Fibroblast of gingiva (primary cell): ENCODE results near the gene ATF2.

Experiments used
- DNase-seq: peaks from one replicate; pipeline ENCODE4 v3.0.0-alpha.2; 2011; ENCODE audit warnings: low read depth

Gene ATF2, protein sequence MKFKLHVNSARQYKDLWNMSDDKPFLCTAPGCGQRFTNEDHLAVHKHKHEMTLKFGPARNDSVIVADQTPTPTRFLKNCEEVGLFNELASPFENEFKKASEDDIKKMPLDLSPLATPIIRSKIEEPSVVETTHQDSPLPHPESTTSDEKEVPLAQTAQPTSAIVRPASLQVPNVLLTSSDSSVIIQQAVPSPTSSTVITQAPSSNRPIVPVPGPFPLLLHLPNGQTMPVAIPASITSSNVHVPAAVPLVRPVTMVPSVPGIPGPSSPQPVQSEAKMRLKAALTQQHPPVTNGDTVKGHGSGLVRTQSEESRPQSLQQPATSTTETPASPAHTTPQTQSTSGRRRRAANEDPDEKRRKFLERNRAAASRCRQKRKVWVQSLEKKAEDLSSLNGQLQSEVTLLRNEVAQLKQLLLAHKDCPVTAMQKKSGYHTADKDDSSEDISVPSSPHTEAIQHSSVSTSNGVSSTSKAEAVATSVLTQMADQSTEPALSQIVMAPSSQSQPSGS

GRCh38 chr2:175167792-175168563 lies at the start of gene ATF2:
TSS of gene ATF2 (minus strand) at chr2:175168203. CDS start at chr2:175136443, 31,760 bp downstream.
- DNase-seq, result peak; percentile 100

DNA sequence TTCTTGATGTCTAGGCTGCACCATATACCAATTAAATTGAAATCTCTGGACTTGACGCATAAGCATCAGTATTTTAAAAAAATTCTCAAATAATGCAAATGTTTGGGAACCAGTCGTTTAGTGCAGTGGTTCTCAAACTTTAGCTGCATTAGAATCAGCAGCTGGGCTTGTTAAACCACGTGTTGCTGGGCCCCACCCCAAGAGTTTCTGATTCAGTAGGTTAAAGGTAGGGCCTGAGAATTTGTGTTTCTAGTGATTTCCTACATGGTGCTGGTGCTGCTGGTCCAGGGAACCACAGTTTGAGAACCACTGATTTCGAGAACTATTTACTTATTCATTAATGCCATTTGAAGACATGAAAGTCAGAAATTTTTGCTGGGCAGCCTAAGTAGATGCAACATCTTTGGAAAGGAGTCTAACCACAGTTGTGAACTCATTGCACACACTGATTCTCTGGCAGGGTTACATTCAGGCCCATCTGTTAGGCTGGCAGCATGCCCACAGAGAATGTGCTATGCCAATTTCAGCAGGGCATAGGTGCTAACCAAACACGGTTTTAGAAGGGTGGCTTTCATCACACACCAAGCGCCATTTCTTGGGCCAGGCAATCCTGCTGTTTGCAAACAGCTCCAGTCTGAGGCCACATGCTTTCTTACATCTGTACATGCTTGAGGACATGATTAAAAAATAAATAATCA lies 39.9 kb upstream of the ATF2 start:
- peak; percentile 40 for DNase-seq

GRCh38 chr2:175206866-175207265 lies 38.9 kb upstream of the ATF2 start:
- DNase-seq, result no peak

DNA sequence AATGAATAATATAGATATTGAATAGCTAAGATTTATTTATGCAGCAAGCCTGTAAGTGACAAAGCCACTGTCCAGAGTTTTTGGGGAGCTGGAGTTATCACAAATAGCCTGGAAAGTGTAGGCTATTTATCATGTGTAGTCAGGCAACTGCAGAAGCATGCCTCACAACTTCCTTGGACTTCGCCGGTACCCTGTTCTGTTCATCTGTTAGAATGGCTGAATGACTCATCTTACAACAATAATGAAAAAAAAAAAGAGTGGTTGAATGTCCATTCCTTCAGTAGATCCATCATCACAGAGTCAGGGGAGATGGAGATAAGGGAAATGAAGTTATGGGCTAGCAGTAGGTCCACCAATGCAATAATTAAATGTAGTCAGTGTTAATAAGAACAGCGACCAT lies 37.5 kb upstream of the ATF2 start:
- DNase-seq, result no peak

DNA sequence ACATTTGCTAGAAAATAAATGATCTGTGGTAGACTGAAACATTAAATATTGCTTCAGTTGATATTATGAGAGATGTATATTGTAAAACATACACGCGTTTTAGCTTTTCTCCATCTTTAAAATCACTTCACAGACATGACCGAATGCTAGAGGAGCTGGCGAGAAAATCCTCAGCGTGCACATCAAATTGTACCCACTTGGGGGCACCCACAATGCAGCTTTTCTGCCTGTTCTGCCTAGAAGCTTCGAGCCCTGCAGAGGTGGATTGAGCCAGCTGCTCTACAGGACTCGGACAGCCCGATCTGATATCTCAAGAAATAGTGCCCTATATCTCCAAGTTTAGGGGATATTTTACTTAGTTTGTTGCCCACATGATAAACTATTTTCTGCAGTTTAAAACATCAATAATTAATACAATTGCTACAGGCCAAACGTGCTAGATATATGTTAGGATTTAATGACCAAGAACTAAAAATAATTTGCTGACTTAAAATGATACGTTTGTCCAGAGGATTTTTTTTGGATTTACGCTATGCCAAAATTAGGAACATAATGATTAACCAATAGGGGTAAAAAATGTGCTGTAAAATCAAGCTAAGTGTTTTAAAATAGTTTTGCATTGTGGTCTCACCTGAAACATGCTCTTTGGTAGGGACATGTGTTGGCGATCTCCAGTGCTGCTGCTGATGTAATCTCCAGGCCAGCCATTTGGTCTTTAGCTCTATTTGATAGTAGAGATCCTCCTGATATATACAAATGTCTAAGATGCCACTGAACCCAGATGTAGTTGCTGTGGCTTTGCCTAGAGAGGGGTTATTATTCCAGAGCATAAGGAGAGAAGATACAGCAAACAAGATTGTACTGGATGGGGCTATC lies 35.9 kb upstream of the ATF2 start:
- DNase-seq, result peak; percentile 41

DNA sequence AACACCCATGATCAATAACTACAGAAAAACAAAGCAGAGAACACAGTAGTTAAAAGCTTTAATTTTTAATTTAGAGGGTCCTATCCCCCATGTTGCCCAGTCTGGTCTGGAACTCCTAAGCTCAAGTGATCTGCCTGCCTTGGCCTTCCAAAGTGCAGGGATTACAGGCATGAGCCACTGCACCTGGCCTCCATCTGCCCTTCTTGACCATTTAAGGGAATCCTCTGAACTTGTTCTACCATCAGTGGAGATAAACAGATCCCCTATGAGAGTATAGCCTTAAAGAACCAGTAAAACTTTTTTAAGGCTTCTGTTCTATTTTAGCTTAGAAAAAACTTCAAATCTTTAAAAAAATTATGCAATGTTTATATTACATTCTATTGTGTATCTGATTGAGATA lies 27.0 kb upstream of the ATF2 start:
- DNase-seq, result no peak

DNA sequence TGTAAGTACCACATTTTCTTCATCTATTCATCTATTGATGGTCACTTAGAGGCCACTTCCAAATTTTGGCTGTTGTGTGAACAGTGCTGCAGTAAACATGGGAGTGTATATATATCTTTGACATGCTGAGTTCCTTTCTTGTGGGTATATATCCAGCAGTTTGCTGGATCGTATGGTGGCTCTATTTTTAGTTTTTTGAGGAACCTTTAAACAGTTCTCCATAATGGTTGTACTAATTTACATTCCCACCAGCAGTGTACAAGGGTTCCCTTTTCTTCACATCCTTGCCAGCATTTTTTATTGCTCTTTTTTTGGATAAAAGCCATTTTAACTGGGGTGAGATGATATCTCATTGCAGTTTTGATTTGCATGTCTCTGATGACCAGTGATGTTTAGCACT lies 20.8 kb upstream of the ATF2 start:
- no peak for DNase-seq

DNA sequence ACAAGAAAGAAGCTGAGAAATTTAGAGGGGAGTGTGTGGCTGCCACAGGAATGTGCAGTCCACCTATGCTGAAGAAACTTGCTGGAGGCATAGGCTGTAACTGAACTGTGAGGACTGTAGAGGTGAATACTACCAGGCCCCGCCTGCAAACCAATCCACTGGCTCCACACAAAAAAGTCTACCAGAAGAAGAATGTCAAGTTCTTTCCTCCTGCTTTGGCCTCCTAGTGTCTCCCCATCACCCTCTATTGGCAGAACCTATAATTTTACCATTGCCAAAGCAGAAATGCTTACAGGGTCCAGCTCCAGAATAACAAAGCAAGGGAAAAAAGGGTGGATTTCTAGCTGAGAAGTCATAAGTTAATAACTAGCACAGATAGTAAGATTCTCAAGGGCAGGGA lies 19.4 kb upstream of the ATF2 start:
- DNase-seq, result no peak

GRCh38 chr2:175183674-175184073 lies 15.7 kb upstream of the ATF2 start:
- no peak for DNase-seq

- no peak for DNase-seq
These were observed 13.9 kb upstream of the ATF2 start for GRCh38 chr2:175181877-175182308.

GRCh38 chr2:175181104-175181876 lies 13.3 kb upstream of the ATF2 start, which contains the start of gene ATP5MC3:
TSS of gene ATP5MC3 (minus strand) at chr2:175181710. CDS start at chr2:175181393, 317 bp downstream.
- DNase-seq, result peak; percentile 94

GRCh38 chr2:175180701-175181103 lies 12.7 kb upstream of the ATF2 start:
- peak; percentile 46 for DNase-seq

GRCh38 chr2:175176624-175177023 lies 8.6 kb upstream of the ATF2 start:
- DNase-seq, result no peak

- DNase-seq, result no peak
These were observed 7.9 kb upstream of the ATF2 start for GRCh38 chr2:175175896-175176295.

- DNase-seq, result no peak
These were observed 7.3 kb upstream of the ATF2 start for GRCh38 chr2:175175320-175175719.

DNA sequence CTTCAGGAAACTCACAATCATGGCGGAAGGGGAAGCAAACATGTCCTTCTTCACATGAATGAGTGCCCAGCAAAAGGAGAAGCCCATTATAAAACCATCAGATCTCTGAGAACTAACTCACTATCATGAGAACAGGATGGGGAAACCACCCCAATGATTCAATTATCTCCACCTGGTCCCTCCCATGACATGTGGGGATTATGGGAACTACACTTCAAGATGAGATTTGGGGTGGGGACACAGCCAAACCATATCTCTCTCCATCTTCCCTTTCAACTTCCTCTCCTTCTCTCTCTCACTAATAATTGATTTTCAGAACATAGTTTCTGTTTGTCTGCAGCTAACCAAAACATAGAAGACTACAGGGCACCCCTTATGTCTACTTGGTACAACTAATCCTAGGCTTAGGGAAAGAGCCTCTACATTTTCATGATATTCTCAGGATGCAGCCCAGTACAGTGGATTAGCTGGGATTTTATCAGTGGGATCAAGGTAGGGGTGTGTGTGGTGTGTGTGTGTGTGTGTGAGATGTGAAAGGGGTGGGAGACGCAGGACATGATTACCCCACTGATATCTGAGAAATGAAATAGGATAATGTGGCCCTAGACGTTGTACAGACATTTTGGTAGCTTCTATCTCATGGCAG lies 2.8 kb upstream of the ATF2 start:
- DNase-seq, result no peak

GRCh38 chr2:175169191-175169590 lies 1.2 kb upstream of the ATF2 start:
- no peak for DNase-seq

- DNase-seq, result no peak
These were observed 552 bp upstream of the ATF2 start for GRCh38 chr2:175168564-175168945.

- peak; percentile 26 for DNase-seq
These were observed 769 bp downstream of the ATF2 start for GRCh38 chr2:175167076-175167791.
